Right ventricle myocardium superior (tissue), 1 donor: ENCODE data around the gene RBM27. TPM values are rescaled to one million over a fixed set of nuclear protein-coding genes. Genes with fewer than 3 reads are reported as not detected.

Source experiments
- ATAC-seq: fragments of 200-7000 bp; cut with Tn5 transposase; one replicate; pipeline ENCODE4 v1.9.1; 2020; ENCODE audit warnings: mild to moderate bottlenecking; ENCODE audit not compliant: poor library complexity
- DNase-seq: peaks from one replicate; pipeline ENCODE4 v3.0.0-alpha.2; 2020
- intact Hi-C: fragments of 100-400 bp; cut with DNase I; formaldehyde crosslinking; loops from one replicate; pipeline ENCODE4 v1.11.2; 2022
- total RNA-seq: library from RNA; stranded (reverse); fragmentation: NEBNext Ultra II Directional; extraction: Animal tissue kit (Norgen Biotek cat#: 25700); gene quantifications from one replicate; pipeline ENCODE4 v1.2.1, GENCODE V29; 2021
- donor health status: DM: no; HTN: yes; CAD: no; lungs with severe emphysema.

The RBM27 gene
- total RNA-seq, 1 donor from 2014 or later, result 10.2 TPM

GRCh38 chr5:146243247-146243646 is 39.8 kb downstream of the RBM27 start:
- no peak for ATAC-seq
- DNase-seq, result no peak
- intact Hi-C loops, result no loop called here

GRCh38 chr5:146248561-146248960 is 45.2 kb downstream of the RBM27 start:
- DNase-seq (no peak), ATAC-seq (no peak)
- intact Hi-C loops, result no loop called here

- no peak for DNase-seq
- no peak for ATAC-seq
- intact Hi-C loops, result no loop called here
Measured at GRCh38 chr5:146249801-146250200, 46.4 kb downstream of the RBM27 start.

Other genes starting within 250 kb of the RBM27 start
- not detected for gene PLAC8L1, start 98.0 kb upstream of the RBM27 start, total RNA-seq
- 88.5 TPM for gene LARS1, start 21.0 kb upstream of the RBM27 start, total RNA-seq
- not detected for gene POU4F3, start 135.2 kb downstream of the RBM27 start, total RNA-seq
- gene TCERG1, start 243.7 kb downstream of the RBM27 start, total RNA-seq, result 20.8 TPM